DND-41 (cell line): ENCODE data around the gene GSTM1.

Experiments
- EZH2 ChIP-seq: IDR thresholded peaks from 3 replicates; pipeline ENCODE4 v1.6.1; 2012; ENCODE audit warnings: borderline replicate concordance, low read depth, mild to moderate bottlenecking, moderate library complexity, low read length, inconsistent platforms; ENCODE audit not compliant: severe bottlenecking
- TF ChIP-seq, protein P1 (sequence below): IDR thresholded peaks from 2 replicates; pipeline ENCODE4 v1.5.1; 2012; ENCODE audit warnings: borderline replicate concordance, low read length, moderate library complexity, mild to moderate bottlenecking; ENCODE audit not compliant: poor library complexity, severe bottlenecking; ENCODE audit errors: extremely low read depth

DNA sequence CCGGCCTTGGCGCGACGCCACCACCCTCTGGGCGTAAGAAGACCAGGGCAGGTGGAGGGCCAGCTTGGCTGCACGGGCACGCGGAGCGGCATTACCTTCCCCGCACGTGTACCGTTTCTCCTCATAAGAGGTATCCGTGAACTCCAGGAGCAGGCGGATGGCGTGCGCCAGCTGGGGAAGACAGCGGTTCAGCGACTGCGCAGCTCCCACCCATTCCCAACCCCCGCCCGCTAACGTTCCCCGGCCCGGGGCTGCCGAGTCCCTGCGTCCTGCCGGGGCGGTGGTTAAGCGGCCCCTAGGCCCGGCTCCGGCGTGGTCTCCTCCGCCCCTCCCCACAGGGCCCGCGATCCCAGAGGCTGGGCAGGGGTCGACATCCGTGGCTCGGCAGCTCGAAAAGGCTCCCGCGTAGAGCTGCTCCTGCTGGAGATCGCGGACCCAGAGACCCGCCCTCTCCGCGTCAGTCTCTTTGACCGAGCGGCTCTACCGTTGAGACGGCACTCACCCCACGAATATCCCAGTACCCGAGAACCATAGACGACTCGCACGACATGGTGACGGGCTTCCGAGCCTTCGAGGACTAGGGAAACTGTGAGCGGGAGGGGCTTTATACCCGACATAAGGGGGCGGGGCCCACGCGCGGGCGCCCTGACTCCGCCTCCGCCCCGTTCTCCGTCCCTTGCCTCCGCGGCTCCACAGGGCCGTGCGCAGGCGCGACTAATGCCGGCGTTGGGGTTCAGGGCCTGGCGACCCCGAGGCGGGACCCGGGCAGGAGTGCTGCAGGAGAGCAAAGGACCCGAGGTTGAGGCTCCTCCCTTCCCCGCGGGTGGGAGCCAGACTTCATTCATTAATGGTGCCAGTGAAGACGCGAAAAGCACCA is 52.4 kb downstream of the GSTM1 start:
- TF ChIP-seq, protein P1, sequence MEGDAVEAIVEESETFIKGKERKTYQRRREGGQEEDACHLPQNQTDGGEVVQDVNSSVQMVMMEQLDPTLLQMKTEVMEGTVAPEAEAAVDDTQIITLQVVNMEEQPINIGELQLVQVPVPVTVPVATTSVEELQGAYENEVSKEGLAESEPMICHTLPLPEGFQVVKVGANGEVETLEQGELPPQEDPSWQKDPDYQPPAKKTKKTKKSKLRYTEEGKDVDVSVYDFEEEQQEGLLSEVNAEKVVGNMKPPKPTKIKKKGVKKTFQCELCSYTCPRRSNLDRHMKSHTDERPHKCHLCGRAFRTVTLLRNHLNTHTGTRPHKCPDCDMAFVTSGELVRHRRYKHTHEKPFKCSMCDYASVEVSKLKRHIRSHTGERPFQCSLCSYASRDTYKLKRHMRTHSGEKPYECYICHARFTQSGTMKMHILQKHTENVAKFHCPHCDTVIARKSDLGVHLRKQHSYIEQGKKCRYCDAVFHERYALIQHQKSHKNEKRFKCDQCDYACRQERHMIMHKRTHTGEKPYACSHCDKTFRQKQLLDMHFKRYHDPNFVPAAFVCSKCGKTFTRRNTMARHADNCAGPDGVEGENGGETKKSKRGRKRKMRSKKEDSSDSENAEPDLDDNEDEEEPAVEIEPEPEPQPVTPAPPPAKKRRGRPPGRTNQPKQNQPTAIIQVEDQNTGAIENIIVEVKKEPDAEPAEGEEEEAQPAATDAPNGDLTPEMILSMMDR, result no peak
- no peak for TF ChIP-seq EZH2
